Astrocyte (in vitro differentiated cells and primary cell): Measurements from ENCODE around the gene PTPRK. TPM values are rescaled to one million over a fixed set of nuclear protein-coding genes. Genes with fewer than 3 reads are reported as not detected.

ENCODE experiments used
- DNase-seq: peaks from one replicate; pipeline ENCODE4 v3.0.0-alpha.2; 2010; ENCODE audit warnings: low read depth
- FAIRE-seq: peaks from 2 replicates; lab custom pipeline; 2011; peaks lifted over from hg19 to GRCh38; lab: Jason Lieb, UNC
- H2AFZ ChIP-seq: 2 replicates; pipeline ENCODE4 v1.6.0; 2012; ENCODE audit warnings: low read depth, low read length, inconsistent platforms
- H3K27ac ChIP-seq: 2 replicates; pipeline ENCODE4 v1.5.1; 2011; ENCODE audit warnings: low read depth, low read length, inconsistent platforms
- H3K27me3 ChIP-seq: 2 replicates; pipeline ENCODE4 v1.6.0; 2011; ENCODE audit warnings: low read length, inconsistent platforms; ENCODE audit not compliant: insufficient read depth
- H3K36me3 ChIP-seq: 2 replicates; pipeline ENCODE4 v1.5.1; 2011; ENCODE audit warnings: low read length, inconsistent platforms; ENCODE audit not compliant: insufficient read depth
- H3K4me1 ChIP-seq: 2 replicates; pipeline ENCODE4 v1.5.1; 2011; ENCODE audit warnings: low read length, inconsistent platforms; ENCODE audit not compliant: insufficient read depth
- H3K4me2 ChIP-seq: 2 replicates; pipeline ENCODE4 v1.6.0; 2012; ENCODE audit warnings: low read length, inconsistent platforms
- H3K4me3 ChIP-seq: 2 replicates; pipeline ENCODE4 v1.5.1; 2011; ENCODE audit warnings: low read depth, mild to moderate bottlenecking, low read length, inconsistent platforms; ENCODE audit not compliant: insufficient read depth
- H3K79me2 ChIP-seq: 2 replicates; pipeline ENCODE4 v1.6.0; 2012; ENCODE audit warnings: mild to moderate bottlenecking, low read length, inconsistent platforms; ENCODE audit not compliant: insufficient read depth
- H3K9ac ChIP-seq: 2 replicates; pipeline ENCODE4 v1.6.0; 2012; ENCODE audit warnings: mild to moderate bottlenecking, low read length, inconsistent platforms
- H3K9me3 ChIP-seq: 2 replicates; pipeline ENCODE4 v1.5.1; 2012; ENCODE audit warnings: low read depth, mild to moderate bottlenecking, low read length, inconsistent platforms; ENCODE audit not compliant: insufficient read depth
- H4K20me1 ChIP-seq: 2 replicates; pipeline ENCODE4 v1.6.0; 2012; ENCODE audit warnings: low read length, inconsistent platforms; ENCODE audit not compliant: insufficient read depth
- H3K27ac Mint-ChIP-seq: one replicate; pipeline ENCODE4 v1.8.0; 2021; ENCODE audit warnings: mild to moderate bottlenecking, mixed read lengths; ENCODE audit not compliant: unreplicated experiment
- H3K27me3 Mint-ChIP-seq: one replicate; pipeline ENCODE4 v1.8.0; 2021; ENCODE audit warnings: low read depth, mixed read lengths; ENCODE audit not compliant: unreplicated experiment
- H3K36me3 Mint-ChIP-seq: one replicate; pipeline ENCODE4 v1.8.0; 2021; ENCODE audit warnings: low read depth, mixed read lengths; ENCODE audit not compliant: unreplicated experiment
- H3K4me1 Mint-ChIP-seq: one replicate; pipeline ENCODE4 v1.8.0; 2021; ENCODE audit warnings: low read depth, mixed read lengths; ENCODE audit not compliant: unreplicated experiment
- H3K4me3 Mint-ChIP-seq: one replicate; pipeline ENCODE4 v1.8.0; 2021; ENCODE audit warnings: mild to moderate bottlenecking, moderate library complexity, mixed read lengths; ENCODE audit not compliant: unreplicated experiment
- H3K9me3 Mint-ChIP-seq: one replicate; pipeline ENCODE4 v1.8.0; 2021; ENCODE audit warnings: mild to moderate bottlenecking, mixed read lengths; ENCODE audit not compliant: unreplicated experiment
- CTCF ChIP-seq: IDR thresholded peaks from 2 replicates; pipeline ENCODE4 v1.5.1; 2011; ENCODE audit warnings: low read depth, mild to moderate bottlenecking, inconsistent platforms, low read length, moderate library complexity; ENCODE audit not compliant: insufficient read depth
- EZH2 ChIP-seq: IDR thresholded peaks from 2 replicates; pipeline ENCODE4 v1.6.1; 2012; ENCODE audit warnings: mild to moderate bottlenecking, low read length, inconsistent platforms; ENCODE audit not compliant: insufficient read depth
- total RNA-seq: library from RNA; stranded (reverse); gene quantifications from 2 replicates; pipeline ENCODE4 v1.2.1, GENCODE V29; 2021

Gene PTPRK
- total RNA-seq, 1 donor from 2014 or later = 159 TPM

GRCh38 chr6:128422871-128423270 is 97.5 kb downstream of the PTPRK start:
- TF ChIP-seq EZH2 (no peak), CTCF (no peak)
- Histone ChIP-seq H3K4me1 (no peaks in the 10 kb centered on the region), H3K27ac (no peak overlapping the region), H3K9me3 (peaks cover 5% of the 10 kb centered on the region), H3K36me3 (no peaks in the 10 kb centered on the region), H4K20me1 (peaks cover 43% of the 10 kb centered on the region), H3K79me2 (peaks cover 88% of the 10 kb centered on the region), H2AFZ (no peak overlapping the region), H3K4me2 (no peak overlapping the region), H3K4me3 (no peak overlapping the region), H3K9ac (no peak overlapping the region), H3K27me3 (no peaks in the 10 kb centered on the region)
- no peak for FAIRE-seq
- no peak overlapping the region for H3K4me3 Mint-ChIP-seq
- no peak for DNase-seq
- H3K27me3 Mint-ChIP-seq = no peaks in the 10 kb centered on the region
- H3K27ac Mint-ChIP-seq = no peak overlapping the region
- peaks cover 11% of the 10 kb centered on the region for H3K36me3 Mint-ChIP-seq
- peaks cover 24% of the 10 kb centered on the region for H3K4me1 Mint-ChIP-seq
- H3K9me3 Mint-ChIP-seq = peaks cover 2% of the 10 kb centered on the region

DNA sequence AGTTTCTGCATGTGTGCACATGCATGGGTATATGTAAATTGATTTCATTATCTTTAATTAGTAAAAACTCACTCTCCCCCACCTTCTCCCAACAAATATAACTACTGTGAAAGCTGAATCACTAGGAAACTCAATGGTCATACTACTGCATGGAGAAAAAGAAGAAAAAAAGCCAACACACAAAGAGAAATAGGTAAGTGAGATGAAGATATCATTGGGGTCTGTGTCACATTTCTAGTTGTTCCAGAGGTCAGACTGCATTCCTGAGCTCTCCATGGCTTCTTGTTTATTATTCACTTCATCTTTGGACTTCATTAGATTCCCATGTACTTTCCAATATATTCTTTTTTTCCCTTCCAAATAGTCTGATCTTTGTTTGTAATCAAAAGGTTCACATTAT is 98.2 kb downstream of the PTPRK start:
- H3K4me1 Mint-ChIP-seq = peaks cover 23% of the 10 kb centered on the region
- H3K4me3 Mint-ChIP-seq = no peak overlapping the region
- H3K4me3 ChIP-seq = no peak overlapping the region
- FAIRE-seq (no peak), DNase-seq (no peak)
- peaks cover 42% of the 10 kb centered on the region for H4K20me1 ChIP-seq
- no peaks in the 10 kb centered on the region for H3K4me1 ChIP-seq
- H3K9me3 ChIP-seq = peaks cover 5% of the 10 kb centered on the region
- H3K4me2 ChIP-seq = no peak overlapping the region
- H3K27ac ChIP-seq = no peak overlapping the region
- H3K27me3 Mint-ChIP-seq = no peaks in the 10 kb centered on the region
- H3K27ac Mint-ChIP-seq = no peak overlapping the region
- H3K27me3 ChIP-seq = no peaks in the 10 kb centered on the region
- TF ChIP-seq EZH2 = no peak
- TF ChIP-seq CTCF = no peak
- H3K79me2 ChIP-seq = peaks cover 89% of the 10 kb centered on the region
- no peak overlapping the region for H3K9ac ChIP-seq
- peaks cover under 1% of the 10 kb centered on the region for H3K9me3 Mint-ChIP-seq
- H3K36me3 ChIP-seq = no peaks in the 10 kb centered on the region
- no peak overlapping the region for H2AFZ ChIP-seq
- peaks cover 10% of the 10 kb centered on the region for H3K36me3 Mint-ChIP-seq

- Histone ChIP-seq H3K27ac (no peak overlapping the region), H3K9me3 (peaks cover 5% of the 10 kb centered on the region), H3K9ac (no peak overlapping the region), H3K4me1 (no peaks in the 10 kb centered on the region), H3K4me3 (no peak overlapping the region), H2AFZ (no peak overlapping the region), H4K20me1 (peaks cover 41% of the 10 kb centered on the region), H3K79me2 (peaks cover 88% of the 10 kb centered on the region), H3K27me3 (no peaks in the 10 kb centered on the region), H3K4me2 (no peak overlapping the region), H3K36me3 (no peaks in the 10 kb centered on the region)
- FAIRE-seq (no peak), DNase-seq (no peak)
- TF ChIP-seq CTCF (no peak), EZH2 (no peak)
- Mint-ChIP-seq H3K27ac (no peak overlapping the region), H3K9me3 (no peaks in the 10 kb centered on the region), H3K36me3 (peaks cover 8% of the 10 kb centered on the region), H3K4me3 (no peak overlapping the region), H3K4me1 (peaks cover 22% of the 10 kb centered on the region), H3K27me3 (no peaks in the 10 kb centered on the region)
Measured at GRCh38 chr6:128421788-128422187, 98.6 kb downstream of the PTPRK start.
